GM18873 (cell line): Measurements from ENCODE around the gene NMT1.
"Not testable (repeated sequence)": the region's sequence is repeated elsewhere in the genome, so short reads cannot be mapped to it uniquely, and the experiment has no call there.

Experiments
- ATAC-seq: cut with Tn5 transposase; IDR thresholded peaks from one replicate; pipeline ENCODE4 v1.9.1; 2021; ENCODE audit warnings: mild to moderate bottlenecking, moderate library complexity, moderate number of reproducible peaks; ENCODE audit not compliant: unreplicated experiment, low FRiP score

Gene NMT1

GRCh38 chr17:45117334-45117733, 56.2 kb downstream of the NMT1 start:
- ATAC-seq = no peak

- ATAC-seq = no peak
Observed at GRCh38 chr17:45117848-45118646, 56.9 kb downstream of the NMT1 start.

GRCh38 chr17:45118691-45119090, 57.6 kb downstream of the NMT1 start:
- ATAC-seq = no peak

- ATAC-seq = no peak
Observed at GRCh38 chr17:45119964-45120363, 58.8 kb downstream of the NMT1 start.

- no peak for ATAC-seq
Observed at GRCh38 chr17:45120558-45120957, 59.4 kb downstream of the NMT1 start.

GRCh38 chr17:45121055-45121454, 59.9 kb downstream of the NMT1 start:
- no peak for ATAC-seq

GRCh38 chr17:45123076-45123770, 62.1 kb downstream of the NMT1 start:
- ATAC-seq = no peak

GRCh38 chr17:45123930-45124796, 63.0 kb downstream of the NMT1 start:
- ATAC-seq = no peak

- not testable (repeated sequence) for ATAC-seq
Observed at GRCh38 chr17:45124797-45125122, 63.6 kb downstream of the NMT1 start.

GRCh38 chr17:45125509-45125908, 64.4 kb downstream of the NMT1 start:
- no peak for ATAC-seq

GRCh38 chr17:45127207-45127547, 66.1 kb downstream of the NMT1 start:
- no peak for ATAC-seq

- ATAC-seq = no peak
Observed at GRCh38 chr17:45127548-45128300, 66.6 kb downstream of the NMT1 start.

- no peak for ATAC-seq
Observed at GRCh38 chr17:45128331-45128730, 67.2 kb downstream of the NMT1 start.

- no peak for ATAC-seq
Observed at GRCh38 chr17:45128989-45129388, 67.9 kb downstream of the NMT1 start.

- no peak for ATAC-seq
Observed at GRCh38 chr17:45129426-45129939, 68.4 kb downstream of the NMT1 start.

GRCh38 chr17:45129940-45130680, 69.0 kb downstream of the NMT1 start:
- no peak for ATAC-seq

- no peak for ATAC-seq
Observed at GRCh38 chr17:45130681-45131615, 69.8 kb downstream of the NMT1 start.

- ATAC-seq = no peak
Observed at GRCh38 chr17:45131616-45132319, 70.7 kb downstream of the NMT1 start.
